HEK293T (cell line): ENCODE measurements around the gene RASA4B.
"Not testable (repeated sequence)": the region's sequence is repeated elsewhere in the genome, so short reads cannot be mapped to it uniquely, and the experiment has no call there.

ENCODE experiments used
- CTCF ChIA-PET: fragments of 350-600 bp; formaldehyde crosslinking; extraction: SDS; loops from one replicate; lab custom pipeline; 2021; ENCODE audit warnings: antibody characterized with exemption, inconsistent platforms; lab: Yijun Ruan, JAX
- POLR2A ChIA-PET: fragments of 350-600 bp; formaldehyde crosslinking; extraction: SDS; loops from one replicate; lab custom pipeline; 2020; ENCODE audit warnings: antibody characterized with exemption, inconsistent platforms; lab: Yijun Ruan, JAX
- DNase-seq: peaks from one replicate; pipeline ENCODE4 v3.0.0; 2012; ENCODE audit warnings: mixed read lengths; ENCODE audit errors: extremely low spot score
- ARNT ChIP-seq: fragments of 450-650 bp; IDR thresholded peaks from 2 replicates; pipeline ENCODE4 v1.6.1; 2017; ENCODE audit warnings: mild to moderate bottlenecking
- BHLHE40 ChIP-seq: fragments of 450-650 bp; IDR thresholded peaks from 2 replicates; pipeline ENCODE4 v1.6.1; 2016; ENCODE audit warnings: mild to moderate bottlenecking, moderate library complexity, borderline replicate concordance
- CTBP1 ChIP-seq: fragments of 450-650 bp; IDR thresholded peaks from 2 replicates; pipeline ENCODE4 v1.6.1; 2016; ENCODE audit warnings: borderline replicate concordance
- ELF4 ChIP-seq: fragments of 450-650 bp; IDR thresholded peaks from 2 replicates; pipeline ENCODE4 v1.6.1; 2017; ENCODE audit warnings: antibody characterized with exemption
- FOXA1 ChIP-seq: fragments of 450-650 bp; IDR thresholded peaks from 2 replicates; pipeline ENCODE4 v1.6.1; 2016; ENCODE audit warnings: mild to moderate bottlenecking
- FOXK2 ChIP-seq: fragments of 450-650 bp; IDR thresholded peaks from 2 replicates; pipeline ENCODE4 v1.6.1; 2016; ENCODE audit warnings: mild to moderate bottlenecking
- FOXM1 ChIP-seq: fragments of 450-650 bp; IDR thresholded peaks from 2 replicates; pipeline ENCODE4 v1.6.1; 2017; ENCODE audit warnings: mild to moderate bottlenecking, borderline replicate concordance
- HDGF ChIP-seq: fragments of 450-650 bp; IDR thresholded peaks from 2 replicates; pipeline ENCODE4 v1.6.1; 2017; ENCODE audit warnings: antibody characterized with exemption, borderline replicate concordance
- L3MBTL2 ChIP-seq: fragments of 450-650 bp; conservative IDR thresholded peaks from 2 replicates; pipeline ENCODE4 v1.6.1; 2016; ENCODE audit warnings: mild to moderate bottlenecking
- LEF1 ChIP-seq: fragments of 450-650 bp; IDR thresholded peaks from 2 replicates; pipeline ENCODE4 v1.6.1; 2017; ENCODE audit warnings: mild to moderate bottlenecking, borderline replicate concordance
- NFRKB ChIP-seq: fragments of 450-650 bp; IDR thresholded peaks from 2 replicates; pipeline ENCODE4 v1.6.1; 2016; ENCODE audit warnings: mild to moderate bottlenecking, moderate library complexity
- PKNOX1 ChIP-seq: fragments of 450-650 bp; IDR thresholded peaks from 2 replicates; pipeline ENCODE4 v1.6.1; 2016
- SP1 ChIP-seq: fragments of 450-650 bp; IDR thresholded peaks from 2 replicates; pipeline ENCODE4 v1.6.1; 2017
- SUZ12 ChIP-seq: fragments of 450-650 bp; IDR thresholded peaks from 2 replicates; pipeline ENCODE4 v1.6.1; 2016; ENCODE audit warnings: mild to moderate bottlenecking
- TARDBP ChIP-seq: fragments of 450-650 bp; IDR thresholded peaks from 2 replicates; pipeline ENCODE4 v1.6.1; 2016
- ZNF384 ChIP-seq: fragments of 450-650 bp; IDR thresholded peaks from 2 replicates; pipeline ENCODE4 v1.6.1; 2016

Gene RASA4B

GRCh38 chr7:102455596-102455995, 62.0 kb downstream of the RASA4B start:
- POLR2A ChIA-PET: no interaction called here
- CTCF ChIA-PET: interaction anchor here (1.0 to 1.4 kb wide), 2 partner anchors 12 to 176 kb away, joined by 3 to 5 read pairs; no protein-coding TSS in a partner anchor
- no peak for DNase-seq
- TF ChIP-seq SP1: no peak
- no peak for TF ChIP-seq L3MBTL2
- TF ChIP-seq NFRKB: no peak
- no peak for TF ChIP-seq HDGF
- no peak for TF ChIP-seq SUZ12
- TF ChIP-seq PKNOX1: no peak
- no peak for TF ChIP-seq LEF1
- TF ChIP-seq ZNF384: no peak
- no peak for TF ChIP-seq BHLHE40
- TF ChIP-seq ARNT: no peak

- DNase-seq, CTCF ChIA-PET, POLR2A ChIA-PET: not testable (repeated sequence)
Measured at GRCh38 chr7:102454932-102455331, 62.6 kb downstream of the RASA4B start.

GRCh38 chr7:102454468-102454867, 63.1 kb downstream of the RASA4B start:
- no peak for DNase-seq
- POLR2A ChIA-PET: no interaction called here
- TF ChIP-seq SP1 (no peak), FOXM1 (no peak), FOXA1 (no peak), TARDBP (no peak), FOXK2 (no peak), PKNOX1 (no peak), ARNT (no peak), ZNF384 (no peak), LEF1 (no peak), L3MBTL2 (no peak), SUZ12 (no peak)
- CTCF ChIA-PET: no interaction called here

- POLR2A ChIA-PET: no interaction called here
- DNase-seq: no peak
- CTCF ChIA-PET: no interaction called here
- TF ChIP-seq SP1 (no peak), SUZ12 (no peak), FOXM1 (no peak), NFRKB (no peak), FOXA1 (no peak), HDGF (no peak), FOXK2 (no peak), ZNF384 (no peak), CTBP1 (no peak), ELF4 (no peak), TARDBP (no peak), L3MBTL2 (no peak), BHLHE40 (no peak), LEF1 (no peak)
Measured at GRCh38 chr7:102453319-102453718, 64.3 kb downstream of the RASA4B start.

- no peak for DNase-seq
- POLR2A ChIA-PET: no interaction called here
- CTCF ChIA-PET: no interaction called here
- TF ChIP-seq PKNOX1: no peak
- no peak for TF ChIP-seq FOXA1
- no peak for TF ChIP-seq ZNF384
- TF ChIP-seq ARNT: no peak
- no peak for TF ChIP-seq TARDBP
- TF ChIP-seq LEF1: no peak
- no peak for TF ChIP-seq CTBP1
- no peak for TF ChIP-seq ELF4
- TF ChIP-seq HDGF: no peak
- TF ChIP-seq FOXK2: no peak
Measured at GRCh38 chr7:102452451-102452850, 65.1 kb downstream of the RASA4B start.

- CTCF ChIA-PET: no interaction called here
Measured at GRCh38 chr7:102451371-102452054, 66.1 kb downstream of the RASA4B start.

More at GRCh38 chr7:102451371-102452054, 66.1 kb downstream of the RASA4B start:
- POLR2A ChIA-PET: no interaction called here
- no peak for DNase-seq
- TF ChIP-seq HDGF (no peak), PKNOX1 (no peak), L3MBTL2 (no peak), FOXM1 (no peak), TARDBP (no peak), BHLHE40 (no peak), FOXA1 (no peak), FOXK2 (no peak), ARNT (no peak), ZNF384 (no peak), SP1 (no peak), NFRKB (no peak)
